ENCODE measurements around the gene TMPRSS2.

TMPRSS2 gene

DNA sequence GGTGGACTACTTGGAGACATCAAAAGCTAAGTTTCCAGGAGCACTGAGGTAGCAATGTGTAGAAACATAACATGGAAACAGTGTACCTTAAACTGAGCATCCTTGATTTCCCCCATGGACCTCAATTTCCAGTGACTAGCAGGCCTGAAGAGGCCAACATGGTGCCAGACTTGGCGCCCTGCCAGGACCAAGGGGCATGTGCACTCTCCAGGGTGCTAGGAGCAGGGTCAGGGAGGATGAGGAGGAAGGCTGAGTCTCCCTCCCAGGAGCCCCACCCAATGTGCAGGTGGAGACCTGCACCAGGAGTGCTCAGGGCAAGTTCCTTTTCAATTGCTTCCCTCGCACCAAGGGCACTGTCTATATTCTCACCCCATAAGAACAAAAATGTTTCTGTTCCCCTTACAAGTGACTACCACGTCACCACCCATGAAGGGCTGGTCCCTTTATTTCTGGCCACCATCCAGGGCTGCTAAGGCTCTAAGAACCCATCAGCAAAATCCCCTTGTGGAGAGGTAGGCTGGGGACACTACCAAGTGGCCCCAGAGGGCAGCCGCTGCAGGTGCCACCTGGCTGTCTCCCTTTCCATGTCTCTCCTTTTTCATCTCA, 42.7 kb downstream of the TMPRSS2 start:
- ATAC-seq, result no peak

GRCh38 chr21:41460578-41461527, 47.1 kb downstream of the TMPRSS2 start:
- ATAC-seq, result peak; percentile 99
- TF ChIP-seq, protein P1, sequence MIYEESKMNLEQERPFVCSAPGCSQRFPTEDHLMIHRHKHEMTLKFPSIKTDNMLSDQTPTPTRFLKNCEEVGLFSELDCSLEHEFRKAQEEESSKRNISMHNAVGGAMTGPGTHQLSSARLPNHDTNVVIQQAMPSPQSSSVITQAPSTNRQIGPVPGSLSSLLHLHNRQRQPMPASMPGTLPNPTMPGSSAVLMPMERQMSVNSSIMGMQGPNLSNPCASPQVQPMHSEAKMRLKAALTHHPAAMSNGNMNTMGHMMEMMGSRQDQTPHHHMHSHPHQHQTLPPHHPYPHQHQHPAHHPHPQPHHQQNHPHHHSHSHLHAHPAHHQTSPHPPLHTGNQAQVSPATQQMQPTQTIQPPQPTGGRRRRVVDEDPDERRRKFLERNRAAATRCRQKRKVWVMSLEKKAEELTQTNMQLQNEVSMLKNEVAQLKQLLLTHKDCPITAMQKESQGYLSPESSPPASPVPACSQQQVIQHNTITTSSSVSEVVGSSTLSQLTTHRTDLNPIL (CRISPR knock-in tag; IDR thresholded peaks at IDR 0.05; ENCODE audit: low read depth), result no peak
- TF ChIP-seq ZFP30 (CRISPR knock-in tag; IDR thresholded peaks at IDR 0.05) (no peak), ZC3H10 (CRISPR knock-in tag; IDR thresholded peaks at IDR 0.05) (no peak), ZFP3 (CRISPR knock-in tag; IDR thresholded peaks at IDR 0.05) (no peak), ZNF70 (CRISPR knock-in tag; IDR thresholded peaks at IDR 0.05) (no peak), ZNF565 (CRISPR knock-in tag; conservative IDR thresholded peaks at IDR 0.05; ENCODE audit: low read depth) (no peak), TSHZ2 (CRISPR knock-in tag; IDR thresholded peaks at IDR 0.05) (no peak), PPARA (CRISPR knock-in tag; IDR thresholded peaks at IDR 0.05; ENCODE audit: borderline replicate concordance) (no peak), ZNF8 (CRISPR knock-in tag; IDR thresholded peaks at IDR 0.05) (no peak), ESRRG (CRISPR knock-in tag; IDR thresholded peaks at IDR 0.05) (no peak), PATZ1 (CRISPR knock-in tag; IDR thresholded peaks at IDR 0.05; ENCODE audit: borderline replicate concordance) (no peak), TCF4 (CRISPR knock-in tag; IDR thresholded peaks at IDR 0.05; ENCODE audit: borderline replicate concordance) (no peak), GLIS3 (CRISPR knock-in tag; IDR thresholded peaks at IDR 0.05) (no peak), RARB (CRISPR knock-in tag; IDR thresholded peaks at IDR 0.05) (no peak)
- TF ChIP-seq, protein P2, sequence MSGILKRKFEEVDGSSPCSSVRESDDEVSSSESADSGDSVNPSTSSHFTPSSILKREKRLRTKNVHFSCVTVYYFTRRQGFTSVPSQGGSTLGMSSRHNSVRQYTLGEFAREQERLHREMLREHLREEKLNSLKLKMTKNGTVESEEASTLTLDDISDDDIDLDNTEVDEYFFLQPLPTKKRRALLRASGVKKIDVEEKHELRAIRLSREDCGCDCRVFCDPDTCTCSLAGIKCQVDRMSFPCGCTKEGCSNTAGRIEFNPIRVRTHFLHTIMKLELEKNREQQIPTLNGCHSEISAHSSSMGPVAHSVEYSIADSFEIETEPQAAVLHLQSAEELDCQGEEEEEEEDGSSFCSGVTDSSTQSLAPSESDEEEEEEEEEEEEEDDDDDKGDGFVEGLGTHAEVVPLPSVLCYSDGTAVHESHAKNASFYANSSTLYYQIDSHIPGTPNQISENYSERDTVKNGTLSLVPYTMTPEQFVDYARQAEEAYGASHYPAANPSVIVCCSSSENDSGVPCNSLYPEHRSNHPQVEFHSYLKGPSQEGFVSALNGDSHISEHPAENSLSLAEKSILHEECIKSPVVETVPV (CRISPR knock-in tag; IDR thresholded peaks at IDR 0.05), result no peak

More for the DNA sequence above, 42.7 kb downstream of the TMPRSS2 start:
- TF ChIP-seq ZNF565 (CRISPR knock-in tag; conservative IDR thresholded peaks at IDR 0.05; ENCODE audit: low read depth), result no peak
- no peak for TF ChIP-seq OSR1 (CRISPR knock-in tag; IDR thresholded peaks at IDR 0.05)
- TF ChIP-seq, protein P1 (CRISPR knock-in tag; IDR thresholded peaks at IDR 0.05; ENCODE audit: low read depth), result no peak
- no peak for TF ChIP-seq ZFP30 (CRISPR knock-in tag; IDR thresholded peaks at IDR 0.05)
- TF ChIP-seq ISL1 (CRISPR knock-in tag; IDR thresholded peaks at IDR 0.05), result no peak
- TF ChIP-seq TSHZ2 (CRISPR knock-in tag; IDR thresholded peaks at IDR 0.05), result no peak
- TF ChIP-seq, protein P3, sequence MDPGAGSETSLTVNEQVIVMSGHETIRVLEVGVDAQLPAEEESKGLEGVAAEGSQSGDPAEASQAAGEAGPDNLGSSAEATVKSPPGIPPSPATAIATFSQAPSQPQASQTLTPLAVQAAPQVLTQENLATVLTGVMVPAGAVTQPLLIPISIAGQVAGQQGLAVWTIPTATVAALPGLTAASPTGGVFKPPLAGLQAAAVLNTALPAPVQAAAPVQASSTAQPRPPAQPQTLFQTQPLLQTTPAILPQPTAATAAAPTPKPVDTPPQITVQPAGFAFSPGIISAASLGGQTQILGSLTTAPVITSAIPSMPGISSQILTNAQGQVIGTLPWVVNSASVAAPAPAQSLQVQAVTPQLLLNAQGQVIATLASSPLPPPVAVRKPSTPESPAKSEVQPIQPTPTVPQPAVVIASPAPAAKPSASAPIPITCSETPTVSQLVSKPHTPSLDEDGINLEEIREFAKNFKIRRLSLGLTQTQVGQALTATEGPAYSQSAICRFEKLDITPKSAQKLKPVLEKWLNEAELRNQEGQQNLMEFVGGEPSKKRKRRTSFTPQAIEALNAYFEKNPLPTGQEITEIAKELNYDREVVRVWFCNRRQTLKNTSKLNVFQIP (CRISPR knock-in tag; IDR thresholded peaks at IDR 0.05; ENCODE audit: borderline replicate concordance, low read depth), result no peak
- TF ChIP-seq ZFP3 (CRISPR knock-in tag; IDR thresholded peaks at IDR 0.05), result no peak
- TF ChIP-seq SNAI2 (CRISPR knock-in tag; IDR thresholded peaks at IDR 0.05), result no peak
- TF ChIP-seq ZNF70 (CRISPR knock-in tag; IDR thresholded peaks at IDR 0.05), result no peak
- TF ChIP-seq ZC3H10 (CRISPR knock-in tag; IDR thresholded peaks at IDR 0.05), result no peak
- no peak for TF ChIP-seq CSDC2 (CRISPR knock-in tag; IDR thresholded peaks at IDR 0.05)

Measured in SK-N-SH treated with all-trans-retinoic acid at 6 μM for 48 hours (cell line).